HUES64 (cell line): Measurements from ENCODE around the gene DPH1.
A peak's percentile ranks its signal among the peaks of the same experiment; 100 is the strongest.

Experiments used
- H3K27ac ChIP-seq: 2 replicates; pipeline ENCODE4 v1.7.0; 2013; ENCODE audit warnings: low read depth, low read length, inconsistent platforms
- H3K27me3 ChIP-seq: 2 replicates; pipeline ENCODE4 v1.6.1; 2013; ENCODE audit warnings: mild to moderate bottlenecking, low read length; ENCODE audit not compliant: insufficient read depth
- H3K36me3 ChIP-seq: 2 replicates; pipeline ENCODE4 v1.6.1; 2013; ENCODE audit warnings: mild to moderate bottlenecking, low read length; ENCODE audit not compliant: insufficient read depth
- H3K4me1 ChIP-seq: 2 replicates; pipeline ENCODE4 v1.6.1; 2013; ENCODE audit warnings: mild to moderate bottlenecking, low read length, moderate library complexity; ENCODE audit not compliant: insufficient read depth
- H3K4me3 ChIP-seq: 2 replicates; pipeline ENCODE4 v1.5.1; 2013; ENCODE audit warnings: mild to moderate bottlenecking, low read length, moderate library complexity
- H3K9ac ChIP-seq: 2 replicates; pipeline ENCODE4 v1.6.1; 2013; ENCODE audit warnings: mild to moderate bottlenecking, low read depth, low read length
- H3K9me3 ChIP-seq: 2 replicates; pipeline ENCODE4 v1.6.1; 2013; ENCODE audit warnings: low read depth, low read length; ENCODE audit not compliant: insufficient read depth
- WGBS: fragments of 150-250, 120-280 bp; methylation state at CpG from one replicate; pipeline ENCODE4 v1.1.7; 2013; ENCODE audit warnings: missing lambda C conversion rate; 5-methylcytosine and 5-hydroxymethylcytosine counted together

DPH1 gene

GRCh38 chr17:2089021-2089422 is 59.1 kb downstream of the DPH1 start:
- H3K9me3 ChIP-seq = no peaks in the 10 kb centered on the region
- no peak overlapping the region for H3K27ac ChIP-seq
- H3K4me1 ChIP-seq = peaks cover 27% of the 10 kb centered on the region
- no peak overlapping the region for H3K4me3 ChIP-seq
- H3K27me3 ChIP-seq = no peaks in the 10 kb centered on the region
- no peaks in the 10 kb centered on the region for H3K36me3 ChIP-seq
- WGBS = 76% methylated on average over 7 of the region's 8 CpGs
- H3K9ac ChIP-seq = no peak overlapping the region

GRCh38 chr17:2090210-2090641 is 60.3 kb downstream of the DPH1 start:
- peaks cover 28% of the 10 kb centered on the region for H3K4me1 ChIP-seq
- 75% methylated on average over 9 of the region's 9 CpGs for WGBS
- 0 out of 2 replicates have a peak overlapping the region, but pooled peaks have one; percentile 32 for H3K9ac ChIP-seq
- peak overlapping the region; percentile 21; the same call in 1 of the 2 replicates for H3K27ac ChIP-seq
- no peaks in the 10 kb centered on the region for H3K27me3 ChIP-seq
- H3K36me3 ChIP-seq = no peaks in the 10 kb centered on the region
- no peak overlapping the region for H3K4me3 ChIP-seq
- no peaks in the 10 kb centered on the region for H3K9me3 ChIP-seq

- Histone ChIP-seq H3K27me3 (no peaks in the 10 kb centered on the region), H3K4me3 (no peak overlapping the region), H3K9me3 (no peaks in the 10 kb centered on the region), H3K9ac (0 out of 2 replicates have a peak overlapping the region, but pooled peaks have one; percentile 32), H3K4me1 (peaks cover 35% of the 10 kb centered on the region), H3K27ac (peak overlapping the region; percentile 21; the same call in 1 of the 2 replicates), H3K36me3 (no peaks in the 10 kb centered on the region)
- WGBS = 25% methylated on average over 2 of the region's 2 CpGs
These were observed 61.0 kb downstream of the DPH1 start for GRCh38 chr17:2090804-2091534.

DNA sequence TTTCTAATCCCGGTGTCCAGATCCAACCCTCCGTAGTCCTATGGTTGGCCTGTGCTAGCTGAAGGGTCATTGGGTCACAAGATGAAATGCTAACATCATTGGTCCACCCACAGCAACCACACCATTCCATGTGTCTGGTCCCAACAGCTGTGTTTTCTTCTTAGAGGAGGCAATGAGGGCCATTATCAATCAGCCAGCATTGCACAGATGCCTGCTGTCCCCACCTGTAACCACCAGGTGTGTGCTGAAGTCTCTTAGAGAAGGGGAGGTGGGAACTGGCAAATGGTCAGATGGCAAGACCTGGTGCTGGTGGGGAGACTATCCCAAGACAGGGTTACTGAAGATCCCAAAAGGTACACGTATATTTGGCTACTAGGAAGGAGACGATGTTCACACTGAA is 62.3 kb downstream of the DPH1 start:
- Histone ChIP-seq H3K36me3 (no peaks in the 10 kb centered on the region), H3K4me3 (no peak overlapping the region), H3K27me3 (no peaks in the 10 kb centered on the region), H3K27ac (no peak overlapping the region), H3K9ac (no peak overlapping the region), H3K9me3 (no peaks in the 10 kb centered on the region), H3K4me1 (peaks cover 36% of the 10 kb centered on the region)
- 96% methylated on average over 4 of the region's 4 CpGs for WGBS

DNA sequence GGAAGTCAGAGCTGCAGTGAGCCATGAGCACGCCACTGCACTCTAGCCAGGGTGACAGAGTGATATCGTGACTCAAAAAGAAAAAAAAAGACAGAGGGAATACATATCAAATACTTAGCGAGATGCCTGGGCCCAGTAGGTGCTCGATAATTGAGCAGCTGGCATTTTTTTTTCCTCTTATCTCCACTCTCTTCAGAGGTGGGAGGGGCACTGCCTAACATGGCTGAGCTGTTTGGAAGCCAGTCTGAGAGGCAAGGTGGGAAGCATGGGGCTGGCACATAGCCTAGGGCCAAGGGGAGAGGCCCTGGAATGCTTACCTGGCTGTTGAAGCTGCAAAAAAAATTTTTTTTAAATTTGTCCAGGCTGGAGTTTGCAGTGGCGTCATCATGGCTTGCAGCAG is 63.4 kb downstream of the DPH1 start:
- Histone ChIP-seq H3K4me3 (no peak overlapping the region), H3K9ac (no peak overlapping the region), H3K36me3 (no peaks in the 10 kb centered on the region), H3K27ac (no peak overlapping the region), H3K9me3 (no peaks in the 10 kb centered on the region), H3K27me3 (no peaks in the 10 kb centered on the region), H3K4me1 (peaks cover 36% of the 10 kb centered on the region)
- WGBS = 88% methylated on average over 5 of the region's 5 CpGs
